GM19452 (cell line): ENCODE measurements around the gene FLOT2.
"Not testable (repeated sequence)": the region's sequence is repeated elsewhere in the genome, so short reads cannot be mapped to it uniquely, and the experiment has no call there.

ENCODE experiments used
- ATAC-seq: cut with Tn5 transposase; IDR thresholded peaks from one replicate; pipeline ENCODE4 v1.9.1; 2021; ENCODE audit not compliant: unreplicated experiment

Gene FLOT2, protein sequence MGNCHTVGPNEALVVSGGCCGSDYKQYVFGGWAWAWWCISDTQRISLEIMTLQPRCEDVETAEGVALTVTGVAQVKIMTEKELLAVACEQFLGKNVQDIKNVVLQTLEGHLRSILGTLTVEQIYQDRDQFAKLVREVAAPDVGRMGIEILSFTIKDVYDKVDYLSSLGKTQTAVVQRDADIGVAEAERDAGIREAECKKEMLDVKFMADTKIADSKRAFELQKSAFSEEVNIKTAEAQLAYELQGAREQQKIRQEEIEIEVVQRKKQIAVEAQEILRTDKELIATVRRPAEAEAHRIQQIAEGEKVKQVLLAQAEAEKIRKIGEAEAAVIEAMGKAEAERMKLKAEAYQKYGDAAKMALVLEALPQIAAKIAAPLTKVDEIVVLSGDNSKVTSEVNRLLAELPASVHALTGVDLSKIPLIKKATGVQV

DNA sequence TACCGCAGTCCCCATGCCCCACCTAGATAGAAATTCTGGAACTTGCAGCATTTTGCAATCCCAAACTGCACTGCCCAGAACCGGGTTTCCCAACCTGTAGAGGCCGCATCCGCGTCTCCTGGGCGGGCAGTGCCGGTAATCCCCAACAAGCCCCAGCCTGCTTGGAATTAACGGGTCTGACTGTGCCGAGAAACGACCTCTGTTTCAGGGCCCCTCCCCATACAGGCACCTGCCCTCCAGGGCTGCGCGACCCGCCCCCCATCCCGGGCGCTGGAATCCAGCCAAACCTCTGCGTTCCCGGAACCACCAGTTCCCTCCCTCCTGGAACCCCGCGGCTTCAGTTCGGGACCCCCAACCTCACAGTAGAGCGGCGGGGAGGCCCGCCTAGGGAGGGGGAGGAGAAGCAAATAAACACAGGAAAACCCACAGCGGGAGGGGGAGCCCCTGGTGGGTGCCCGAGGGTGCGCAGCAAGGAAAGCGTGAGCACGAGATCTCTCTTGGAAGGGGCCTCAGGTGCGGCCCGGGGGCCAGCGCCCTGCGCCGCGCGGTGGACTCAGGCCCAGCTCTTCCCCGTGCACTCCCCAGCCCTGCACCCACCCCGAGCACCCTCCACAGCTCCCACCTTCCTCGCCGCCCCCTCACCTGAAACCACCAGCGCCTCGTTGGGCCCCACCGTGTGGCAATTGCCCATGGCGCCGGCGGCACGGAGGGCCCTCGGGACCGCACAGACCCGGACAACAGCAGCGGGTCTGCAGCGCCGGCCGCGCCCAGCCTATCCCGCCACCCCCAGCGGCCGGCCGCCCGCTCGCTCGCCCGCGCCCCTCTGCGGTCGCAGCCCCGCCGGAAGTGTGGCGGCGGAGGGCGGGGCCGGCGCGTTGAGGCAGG lies at the start of gene FLOT2:
Gene FLOT2, minus strand, starts transcription at position 850 of the 885 bp plus-strand sequence. Its CDS starts 159 bp downstream, at position 691.
- no peak for ATAC-seq

DNA sequence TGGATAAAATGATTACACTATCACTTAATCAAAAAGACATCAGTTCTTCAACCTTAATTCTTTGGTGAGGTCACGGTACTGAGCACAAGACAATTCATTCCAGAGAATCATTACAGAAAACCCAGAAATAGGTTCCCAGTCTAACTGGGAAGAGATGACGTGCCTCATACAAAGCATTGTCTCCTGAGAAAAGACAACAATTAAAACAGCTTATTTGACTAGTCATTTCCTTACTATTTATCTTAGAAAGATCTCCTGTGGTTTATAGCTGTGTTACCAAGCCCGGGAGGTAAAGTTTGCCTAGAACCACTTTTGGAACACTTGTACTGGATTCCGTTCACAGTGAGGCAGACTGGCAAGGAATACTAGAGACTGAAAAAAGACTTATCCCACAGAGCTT lies 48.7 kb upstream of the FLOT2 start:
- ATAC-seq: no peak

DNA sequence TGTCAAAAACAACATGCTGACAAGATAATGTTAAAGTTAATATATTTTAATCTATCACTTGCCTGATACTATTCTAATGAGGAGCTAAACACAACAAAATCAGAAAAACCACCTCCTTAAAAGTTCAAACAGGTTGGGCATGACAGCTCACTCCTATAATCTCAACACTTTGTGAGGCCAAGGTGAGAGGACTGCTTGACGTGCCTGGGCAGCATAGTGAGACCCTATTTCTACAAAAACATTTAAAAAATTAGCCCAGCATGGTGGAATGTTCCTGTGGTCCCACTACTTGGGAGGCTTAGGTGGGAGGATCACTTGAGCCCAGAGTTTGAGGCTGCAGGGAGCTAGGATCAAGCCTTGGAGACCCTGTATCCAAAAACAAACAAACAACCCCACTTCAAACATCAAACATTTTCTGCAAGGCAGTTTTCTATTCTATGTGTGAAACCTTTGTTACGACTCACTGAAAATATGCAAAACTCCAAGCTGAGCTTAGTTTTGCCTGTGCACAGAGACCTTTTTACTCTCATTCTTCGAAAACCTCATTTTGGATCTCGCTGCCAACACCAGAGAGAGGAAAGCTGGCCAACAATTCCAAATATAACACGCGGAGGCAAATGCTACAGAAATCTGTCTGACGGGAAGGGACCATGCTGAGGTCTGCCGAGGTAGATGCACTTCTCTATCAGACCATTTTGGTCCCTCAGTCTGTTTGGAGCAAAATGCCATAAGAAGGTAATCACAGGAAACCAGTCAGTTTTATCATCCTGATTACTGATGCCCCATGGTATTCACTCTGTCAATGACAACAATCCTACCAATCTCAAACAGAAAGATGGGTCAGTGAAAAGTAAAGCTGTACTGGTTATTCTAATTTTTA lies 47.6 kb upstream of the FLOT2 start:
- no peak for ATAC-seq

DNA sequence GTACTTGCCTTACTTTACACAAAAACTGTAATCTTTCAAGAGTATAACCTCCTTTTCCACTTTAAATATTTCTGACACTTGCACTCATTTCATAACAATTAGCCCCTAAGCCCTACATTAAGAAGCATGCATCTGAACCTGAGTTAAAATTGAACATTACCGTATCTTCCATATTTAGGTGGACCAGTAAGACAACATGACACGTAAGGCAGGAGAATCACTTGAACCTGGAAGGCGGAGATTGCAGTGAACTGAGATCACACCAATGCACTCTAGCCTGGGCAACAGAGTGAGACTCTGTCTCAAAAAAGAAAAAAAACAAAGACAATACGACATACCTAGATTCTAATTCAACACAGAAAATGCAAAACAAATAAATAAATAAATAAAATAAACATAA lies 46.8 kb upstream of the FLOT2 start:
- ATAC-seq: no peak

DNA sequence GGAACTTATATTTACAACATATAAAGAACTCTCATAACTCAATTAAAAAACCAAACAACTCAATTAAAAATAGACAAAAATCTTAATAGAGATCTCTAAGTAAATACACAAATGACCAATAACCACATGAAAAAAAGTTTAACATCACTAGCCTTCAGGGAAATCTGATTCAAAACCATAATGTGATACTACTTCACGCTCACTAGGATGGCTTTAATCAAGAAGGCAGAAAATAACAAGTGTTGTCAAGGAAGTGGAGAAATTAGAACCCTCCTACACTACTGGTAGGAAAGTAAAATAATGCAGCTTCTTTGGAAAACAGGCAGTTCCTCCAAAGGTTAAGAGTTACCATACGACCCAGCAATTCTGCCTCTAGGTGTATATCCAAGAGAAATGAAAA lies 45.4 kb upstream of the FLOT2 start:
- ATAC-seq: no peak

DNA sequence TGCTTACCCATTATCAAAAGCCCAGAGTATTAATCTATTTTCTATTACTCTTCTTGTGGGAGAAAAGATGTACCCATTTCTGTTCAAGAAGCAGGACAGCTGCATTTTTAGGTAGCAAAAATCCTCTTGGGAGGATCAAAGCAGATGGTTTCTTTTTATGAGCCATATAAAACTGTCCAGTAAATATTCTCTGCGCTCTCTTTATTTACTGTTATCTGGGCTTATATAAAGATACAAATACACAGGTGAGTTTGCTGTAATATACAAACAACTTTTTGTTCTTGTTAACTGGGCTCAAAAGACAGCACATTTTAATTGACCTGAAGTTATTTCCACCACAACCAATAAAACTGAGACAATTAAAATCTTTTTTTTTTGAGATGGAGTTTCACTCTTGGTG lies 43.7 kb upstream of the FLOT2 start:
- ATAC-seq: no peak

DNA sequence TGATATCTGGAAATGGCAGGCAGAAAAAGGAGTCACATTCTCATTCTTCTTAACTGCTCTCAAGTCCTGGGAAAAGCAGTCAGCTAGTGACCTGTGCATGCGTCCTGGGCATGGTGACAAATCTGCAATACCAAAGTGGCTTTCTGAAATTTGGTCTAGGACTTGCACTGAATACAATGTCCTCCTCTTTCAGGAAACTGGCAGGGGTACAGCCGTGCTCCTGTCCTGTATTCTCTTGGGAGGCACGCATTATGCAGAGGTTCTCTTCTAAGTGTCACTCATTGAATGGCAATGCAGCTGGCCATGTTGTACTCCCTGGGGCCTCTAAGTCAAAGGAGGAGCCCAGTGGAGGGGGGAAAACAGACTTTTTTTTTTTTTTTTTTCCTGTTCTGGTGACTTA lies 43.1 kb upstream of the FLOT2 start:
- ATAC-seq: no peak

DNA sequence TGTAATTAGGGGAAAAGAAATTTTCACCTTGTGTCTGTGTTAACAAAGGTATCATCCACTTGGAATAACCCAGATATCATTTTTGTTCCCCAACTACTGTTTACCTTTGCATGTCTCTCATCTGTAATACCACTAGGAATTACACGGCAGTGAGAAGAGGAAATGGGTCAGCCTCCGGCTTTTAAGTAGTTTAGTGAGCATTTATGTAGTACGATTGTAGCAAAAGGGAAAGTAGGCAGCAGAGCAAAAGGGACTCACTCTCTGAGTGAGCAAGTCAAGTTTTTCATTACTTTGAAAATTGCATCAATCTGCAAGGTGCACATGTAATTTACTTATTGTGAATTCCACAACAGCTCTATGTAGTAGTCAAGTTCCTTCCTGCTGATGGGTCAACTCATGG lies 42.6 kb upstream of the FLOT2 start:
- no peak for ATAC-seq

DNA sequence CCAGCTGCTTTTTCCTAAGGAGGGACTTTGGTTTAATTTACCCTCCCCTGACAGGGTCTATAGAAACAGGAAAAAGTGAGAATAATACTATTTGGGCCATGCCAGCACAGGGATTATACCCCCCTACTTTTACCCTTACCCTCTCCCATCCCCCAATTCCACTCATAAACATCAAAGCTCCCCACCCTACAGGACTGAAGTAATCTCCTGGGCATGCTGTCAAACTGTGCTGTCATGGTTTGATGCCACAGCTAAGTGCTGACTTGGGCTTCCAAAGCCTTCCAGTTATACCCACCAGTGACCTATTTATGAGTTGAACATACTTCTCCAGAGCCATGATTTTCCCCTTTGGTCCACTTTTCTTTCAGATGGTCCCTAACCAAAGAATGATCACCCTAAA lies 41.0 kb upstream of the FLOT2 start:
- ATAC-seq: no peak

DNA sequence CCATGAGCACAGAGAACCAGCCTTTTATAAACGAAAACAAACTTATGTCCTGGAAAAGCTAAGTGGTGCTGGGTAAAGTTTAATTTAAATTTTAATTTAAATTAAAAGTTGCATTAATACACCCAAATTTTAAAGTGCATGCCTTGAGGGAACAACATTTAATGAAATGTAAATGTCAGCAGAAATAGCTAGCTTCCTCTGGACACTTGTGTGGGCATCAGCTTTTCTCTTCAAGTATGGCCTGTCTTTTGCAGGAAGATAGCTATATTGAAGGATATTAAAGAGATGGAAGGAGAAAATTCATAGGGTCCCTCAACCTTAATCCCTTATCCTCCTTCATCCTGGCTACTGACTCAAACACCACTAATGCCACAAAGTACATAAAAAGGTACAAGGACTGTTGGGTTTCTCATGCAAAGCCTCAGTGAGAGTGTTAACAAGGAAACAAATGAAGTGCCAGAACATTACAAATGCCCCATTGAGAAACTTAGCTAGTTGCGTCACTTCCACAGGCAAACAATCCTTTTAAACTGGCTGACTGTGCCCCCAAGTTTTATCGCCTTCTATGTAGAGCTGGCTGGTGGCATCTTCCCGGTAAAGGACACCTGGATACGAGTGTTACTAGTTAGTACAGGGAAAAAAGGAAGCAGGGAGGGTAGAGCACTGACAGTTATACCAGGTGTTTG lies 39.7 kb upstream of the FLOT2 start:
- no peak for ATAC-seq

DNA sequence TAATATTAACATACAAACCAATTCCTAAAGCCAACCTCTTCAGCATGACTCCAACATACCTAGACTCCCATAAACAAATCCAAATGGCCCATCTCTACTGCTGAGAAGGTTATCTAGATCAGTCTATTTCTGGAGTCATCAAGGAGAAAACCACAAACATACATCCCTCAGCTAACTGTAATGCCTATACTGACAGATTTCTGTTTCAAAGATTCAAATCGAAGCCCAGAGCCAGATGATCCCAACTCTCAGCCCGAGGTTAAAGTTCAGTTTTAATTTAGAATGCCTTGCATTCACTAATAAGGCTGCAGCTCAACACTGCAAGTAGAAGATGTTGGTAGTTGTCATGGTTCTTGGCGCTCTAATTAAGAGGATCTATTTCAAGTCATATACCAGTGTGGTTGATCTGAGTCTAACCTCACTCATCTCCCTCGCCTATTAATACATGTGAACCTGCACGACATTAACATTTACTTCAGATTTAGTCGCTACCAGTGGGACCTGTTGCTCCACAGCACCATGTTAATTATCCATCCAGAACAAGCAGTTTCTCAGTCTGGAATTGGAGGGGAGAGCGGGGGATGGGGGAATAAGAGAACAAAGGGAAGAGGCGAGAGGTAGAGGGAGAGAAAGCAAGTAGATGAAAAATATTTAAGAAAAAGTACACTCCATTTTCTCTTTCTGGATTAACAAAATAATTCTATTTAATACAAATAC lies 38.4 kb upstream of the FLOT2 start:
- no peak for ATAC-seq

DNA sequence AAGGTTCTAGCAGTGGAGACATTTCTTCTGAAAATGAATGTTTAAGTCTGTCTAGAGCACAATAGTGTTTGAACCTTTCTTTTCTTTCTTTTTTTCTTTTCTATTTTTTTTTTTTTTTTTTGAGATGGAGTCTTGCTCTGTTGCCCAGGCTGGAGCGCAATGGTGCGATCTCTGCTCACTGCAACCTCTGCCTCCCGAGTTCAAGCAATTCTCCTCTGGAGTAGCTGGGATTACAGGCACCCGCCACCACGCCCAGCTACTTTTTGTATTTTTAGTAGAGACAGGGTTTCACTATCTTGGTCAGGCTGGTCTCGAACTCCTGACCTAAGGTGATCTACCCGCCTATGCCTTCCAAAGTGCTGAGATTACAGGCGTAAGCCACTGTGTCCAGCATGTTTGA lies 37.0 kb upstream of the FLOT2 start:
- ATAC-seq: not testable (repeated sequence)

DNA sequence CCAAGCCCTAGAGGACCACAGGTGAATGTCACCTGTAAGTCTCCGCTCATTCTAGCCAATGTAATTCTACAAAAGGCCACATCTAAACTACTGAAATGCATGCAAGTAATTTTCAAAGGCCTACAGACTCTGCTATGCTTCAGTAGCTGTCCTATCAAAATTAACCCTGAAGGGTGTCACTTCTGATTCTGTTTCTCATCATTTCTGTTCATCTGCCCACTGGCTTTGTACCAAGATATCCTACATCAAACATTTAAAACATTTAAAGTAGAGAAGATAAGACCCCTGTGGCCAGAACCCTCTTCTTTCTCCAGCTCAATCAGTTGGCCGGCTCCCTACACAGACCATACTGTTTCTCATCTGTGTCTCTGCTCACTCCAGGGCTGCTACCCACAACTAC lies 32.3 kb upstream of the FLOT2 start:
- no peak for ATAC-seq

DNA sequence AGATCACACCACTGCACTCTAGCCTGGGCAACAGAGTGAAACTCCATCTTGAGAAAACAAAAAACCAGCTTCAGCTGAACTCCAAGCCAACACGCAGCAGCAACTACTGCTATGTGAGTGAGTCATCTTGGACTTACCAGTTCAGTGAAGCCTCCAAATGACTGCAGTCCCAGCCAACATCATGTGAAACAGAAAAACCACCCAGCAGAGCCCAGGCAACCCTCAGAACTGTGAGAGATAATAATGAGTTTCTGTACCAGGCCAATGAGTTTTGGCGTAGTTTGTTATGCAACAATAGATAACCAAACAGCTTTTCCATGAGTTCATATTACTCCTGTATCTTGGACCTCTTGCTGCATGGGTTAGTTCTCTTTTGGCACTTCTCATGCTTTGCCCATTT lies 30.5 kb upstream of the FLOT2 start:
- no peak for ATAC-seq

DNA sequence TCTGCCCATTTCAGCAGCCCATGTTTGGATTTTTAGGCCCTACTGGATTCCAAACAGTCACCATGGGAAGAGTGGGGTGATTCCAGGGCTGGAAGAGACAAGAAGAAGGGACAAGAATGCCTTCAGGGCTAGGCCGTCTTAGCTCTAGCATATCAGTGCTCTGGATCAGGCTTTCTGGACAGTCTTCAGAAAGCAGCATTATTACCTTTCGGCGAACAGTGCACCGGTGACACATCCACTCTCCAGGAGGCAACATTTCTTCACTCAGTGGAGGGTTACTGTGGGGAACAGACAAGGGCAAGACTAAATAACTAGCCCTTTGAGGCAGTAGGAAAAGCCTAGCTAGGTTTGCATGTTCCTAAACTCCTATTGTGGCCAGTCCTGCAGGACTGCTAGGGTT lies 29.3 kb upstream of the FLOT2 start:
- no peak for ATAC-seq

DNA sequence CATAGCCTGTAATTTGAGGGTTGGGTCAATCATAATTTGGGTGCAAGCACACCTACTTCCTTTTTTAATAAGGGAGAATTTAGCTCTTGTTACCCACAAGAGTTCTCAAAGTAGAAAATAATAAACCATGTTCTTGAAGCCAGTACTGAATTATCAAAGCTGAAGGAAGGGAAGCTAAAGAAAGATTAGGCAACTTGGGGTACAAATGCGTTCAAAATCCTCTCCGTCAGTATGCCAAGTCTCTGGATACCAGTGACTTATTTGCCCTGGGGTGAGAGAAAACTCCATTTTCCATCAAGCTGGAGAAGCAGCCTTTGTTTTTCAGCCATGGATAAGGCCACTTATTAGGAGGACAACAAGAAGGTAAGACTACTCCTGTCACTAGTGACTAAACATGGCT lies 28.8 kb upstream of the FLOT2 start:
- ATAC-seq: no peak

DNA sequence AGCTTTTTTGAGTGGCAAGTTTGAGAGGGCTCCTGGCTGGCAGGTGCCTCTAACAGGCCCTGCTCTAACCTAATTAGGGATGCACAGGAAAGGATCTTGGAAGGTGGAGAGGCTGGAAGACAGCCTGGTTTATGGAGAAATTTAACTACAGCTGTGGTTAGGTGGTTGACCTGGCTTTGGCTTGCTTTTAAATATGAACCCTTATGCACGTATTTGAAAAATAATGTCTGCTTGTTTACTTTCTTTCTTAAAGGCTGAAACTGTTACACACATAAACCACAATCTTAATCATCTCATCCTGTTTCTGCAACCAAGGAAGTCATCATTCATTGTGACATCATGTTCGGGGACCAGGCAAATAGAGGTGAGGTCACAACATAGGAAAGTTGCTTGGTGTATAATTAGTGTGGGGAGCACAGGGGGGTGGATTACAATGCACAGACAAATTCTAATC lies 28.4 kb upstream of the FLOT2 start:
- ATAC-seq: no peak

DNA sequence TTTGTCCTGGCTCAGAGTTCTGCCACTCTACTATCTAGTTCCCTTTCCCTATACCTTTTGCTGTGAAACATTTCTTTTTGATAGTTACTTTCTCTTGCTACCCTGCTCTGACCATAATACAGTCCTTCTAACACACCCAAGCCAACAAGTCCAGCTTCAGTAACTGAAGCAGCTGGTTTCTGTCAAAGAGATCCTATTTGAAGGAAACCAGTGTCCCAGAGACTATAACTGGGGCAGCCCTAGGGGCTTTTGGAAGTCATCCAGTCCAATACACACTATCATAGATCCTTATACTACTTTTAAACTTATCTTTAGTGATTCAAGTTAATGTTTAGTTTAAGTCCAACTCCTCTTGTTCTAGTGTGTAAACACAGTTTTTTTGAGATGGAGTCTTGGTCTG lies 22.7 kb upstream of the FLOT2 start:
- no peak for ATAC-seq

DNA sequence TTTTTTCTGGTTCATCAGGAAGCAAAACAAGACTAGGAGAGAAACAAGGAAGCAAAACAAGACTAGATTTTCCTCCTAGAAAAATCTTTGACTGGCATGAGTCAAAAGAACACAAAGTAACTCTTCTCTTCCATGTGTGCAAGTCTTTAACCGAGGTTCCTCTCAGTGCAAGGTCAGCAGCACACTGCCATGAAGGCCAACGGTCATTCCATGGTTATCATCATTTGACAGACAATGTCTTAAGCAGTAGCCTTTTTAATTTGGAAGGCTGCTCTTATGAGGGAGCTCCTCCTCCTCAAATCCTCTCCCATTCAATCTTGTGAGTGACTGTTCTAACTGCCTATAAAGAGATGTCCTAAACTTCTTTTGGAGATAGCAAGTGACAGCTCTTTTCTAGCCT lies 20.8 kb upstream of the FLOT2 start:
- ATAC-seq: no peak

DNA sequence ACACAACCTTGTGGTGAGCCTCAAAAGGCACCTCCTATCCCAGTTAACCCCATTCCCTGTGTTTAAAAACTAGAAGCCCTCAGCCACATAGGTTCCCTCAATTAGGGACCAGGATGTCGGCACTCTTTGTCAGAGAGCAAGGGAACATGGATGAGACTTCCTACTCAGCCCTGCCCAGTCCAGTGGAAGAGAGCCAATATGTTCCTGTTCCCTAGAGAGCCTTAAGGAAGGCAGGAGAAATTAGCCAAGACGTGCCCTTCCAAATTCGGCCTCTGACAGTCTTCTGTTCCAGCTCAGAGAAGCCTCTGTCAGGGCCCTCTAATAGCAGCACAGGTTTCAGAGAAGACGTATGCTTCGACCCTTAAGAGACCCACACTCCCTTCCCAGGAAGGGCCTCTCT lies 19.9 kb upstream of the FLOT2 start:
- ATAC-seq: no peak
